ENCODE measurements around the gene MYO6. TPM values are rescaled to one million over a fixed set of nuclear protein-coding genes. Genes with fewer than 3 reads are reported as not detected.

Gene MYO6
- total RNA-seq, 1 donor from 2014 or later, result 105 TPM

- no peak for DNase-seq (ENCODE audit: low spot score, unreplicated experiment)
- H3K27ac Mint-ChIP-seq, result no peak overlapping the region
- no peak for TF ChIP-seq CTCF (IDR thresholded peaks at IDR 0.05; ENCODE audit: unreplicated experiment)
- no peak overlapping the region for H3K4me3 Mint-ChIP-seq (ENCODE audit: low read depth)
- H3K36me3 Mint-ChIP-seq (ENCODE audit: insufficient read depth), result peaks cover 9% of the 10 kb centered on the region
- no peaks in the 10 kb centered on the region for H3K9me3 Mint-ChIP-seq (ENCODE audit: low read depth)
- no peaks in the 10 kb centered on the region for H3K27me3 Mint-ChIP-seq
- peaks cover 13% of the 10 kb centered on the region for H3K4me1 Mint-ChIP-seq (ENCODE audit: low read depth)
Observed at GRCh38 chr6:75786152-75786551, 37.1 kb downstream of the MYO6 start.

GRCh38 chr6:75788894-75789293, 39.9 kb downstream of the MYO6 start:
- DNase-seq (ENCODE audit: low spot score, unreplicated experiment), result no peak
- Mint-ChIP-seq H3K4me1 (ENCODE audit: low read depth) (peaks cover 3% of the 10 kb centered on the region), H3K9me3 (ENCODE audit: low read depth) (no peaks in the 10 kb centered on the region), H3K36me3 (ENCODE audit: insufficient read depth) (peaks cover 6% of the 10 kb centered on the region), H3K4me3 (ENCODE audit: low read depth) (no peak overlapping the region), H3K27me3 (no peaks in the 10 kb centered on the region), H3K27ac (no peak overlapping the region)
- TF ChIP-seq CTCF (IDR thresholded peaks at IDR 0.05; ENCODE audit: unreplicated experiment), result no peak

GRCh38 chr6:75791881-75792280, 42.8 kb downstream of the MYO6 start:
- TF ChIP-seq CTCF (IDR thresholded peaks at IDR 0.05; ENCODE audit: unreplicated experiment), result no peak
- Mint-ChIP-seq H3K27me3 (no peaks in the 10 kb centered on the region), H3K36me3 (ENCODE audit: insufficient read depth) (peaks cover 7% of the 10 kb centered on the region), H3K4me1 (ENCODE audit: low read depth) (peaks cover 18% of the 10 kb centered on the region), H3K9me3 (ENCODE audit: low read depth) (no peaks in the 10 kb centered on the region), H3K27ac (no peak overlapping the region), H3K4me3 (ENCODE audit: low read depth) (no peak overlapping the region)
- DNase-seq (ENCODE audit: low spot score, unreplicated experiment), result no peak

GRCh38 chr6:75794351-75794846, 45.4 kb downstream of the MYO6 start:
- no peak for DNase-seq (ENCODE audit: low spot score, unreplicated experiment)
- Mint-ChIP-seq H3K27me3 (no peaks in the 10 kb centered on the region), H3K4me3 (ENCODE audit: low read depth) (no peak overlapping the region), H3K27ac (peak overlapping the region; percentile 41), H3K9me3 (ENCODE audit: low read depth) (no peaks in the 10 kb centered on the region), H3K36me3 (ENCODE audit: insufficient read depth) (peaks cover 4% of the 10 kb centered on the region), H3K4me1 (ENCODE audit: low read depth) (peaks cover 18% of the 10 kb centered on the region)
- TF ChIP-seq CTCF (IDR thresholded peaks at IDR 0.05; ENCODE audit: unreplicated experiment), result no peak

- Mint-ChIP-seq H3K9me3 (ENCODE audit: low read depth) (no peaks in the 10 kb centered on the region), H3K4me3 (ENCODE audit: low read depth) (no peak overlapping the region), H3K27ac (no peak overlapping the region), H3K4me1 (ENCODE audit: low read depth) (peaks cover 22% of the 10 kb centered on the region), H3K36me3 (ENCODE audit: insufficient read depth) (peaks cover 4% of the 10 kb centered on the region), H3K27me3 (no peaks in the 10 kb centered on the region)
- no peak for DNase-seq (ENCODE audit: low spot score, unreplicated experiment)
- no peak for TF ChIP-seq CTCF (IDR thresholded peaks at IDR 0.05; ENCODE audit: unreplicated experiment)
Observed at GRCh38 chr6:75794954-75795739, 46.1 kb downstream of the MYO6 start.
